ENCODE results near the gene CARD19. TPM values are rescaled to one million over a fixed set of nuclear protein-coding genes. Genes with fewer than 3 reads are reported as not detected.
"Not testable (repeated sequence)": the region's sequence is repeated elsewhere in the genome, so short reads cannot be mapped to it uniquely, and the experiment has no call there.

Gene CARD19
- total and polyA plus RNA-seq, 8 donors, result 16.9 to 43.0 (median 23.1) TPM

GRCh38 chr9:93115486-93116071 lies 19.6 kb downstream of the CARD19 start:
- no peak for TF ChIP-seq CTCF (IDR thresholded peaks at IDR 0.05)
- H3K9me3 ChIP-seq, result no peaks in the 10 kb centered on the region
- H3K27ac ChIP-seq, result peak overlapping the region in 1 of 2 donors; percentile 92
- ATAC-seq (no peak), DNase-seq (peak in 1 of 4 donors; percentile 31)
- H3K4me3 ChIP-seq, result no peak overlapping the region
- H3K4me1 ChIP-seq, result peaks cover 10 to 88% of the 10 kb centered on the region in 2 donors
- no peaks in the 10 kb centered on the region for H3K27me3 ChIP-seq
- H3K36me3 ChIP-seq, result peaks cover 0 to 36% of the 10 kb centered on the region in 2 donors
- intact Hi-C loops (cut with DNase I), result no loop called here

GRCh38 chr9:93116072-93116961 lies 20.3 kb downstream of the CARD19 start:
- H3K36me3 ChIP-seq, result peaks cover 0 to 36% of the 10 kb centered on the region in 2 donors
- peaks cover 10 to 88% of the 10 kb centered on the region in 2 donors for H3K4me1 ChIP-seq
- no peak overlapping the region for H3K4me3 ChIP-seq
- DNase-seq (peak in 3 of 4 donors; percentile 81 to 94 (median 94)), ATAC-seq (peak; percentile 68)
- H3K27ac ChIP-seq, result peak overlapping the region; percentile 79 to 92
- no peak for TF ChIP-seq CTCF (IDR thresholded peaks at IDR 0.05)
- intact Hi-C loops (cut with DNase I), result no loop called here
- no peaks in the 10 kb centered on the region for H3K27me3 ChIP-seq
- H3K9me3 ChIP-seq, result no peaks in the 10 kb centered on the region

- H3K9me3 ChIP-seq; intact Hi-C loops (cut with DNase I); H3K4me3 ChIP-seq; H3K27ac ChIP-seq; ATAC-seq; H3K27me3 ChIP-seq: not testable (repeated sequence)
- peak in 2 of 4 donors; percentile 4 to 26 for DNase-seq
- Histone ChIP-seq H3K4me1 (peaks cover 10 to 88% of the 10 kb centered on the region in 2 donors), H3K36me3 (peaks cover 0 to 36% of the 10 kb centered on the region in 2 donors)
Measured at GRCh38 chr9:93117521-93117920, 21.5 kb downstream of the CARD19 start.

GRCh38 chr9:93117924-93118862 lies 22.2 kb downstream of the CARD19 start:
- TF ChIP-seq CTCF (IDR thresholded peaks at IDR 0.05), result no peak
- Histone ChIP-seq H3K36me3 (peaks cover 0 to 36% of the 10 kb centered on the region in 2 donors), H3K4me1 (peaks cover 10 to 86% of the 10 kb centered on the region in 2 donors), H3K4me3 (no peak overlapping the region), H3K27me3 (no peaks in the 10 kb centered on the region), H3K9me3 (no peaks in the 10 kb centered on the region), H3K27ac (peak overlapping the region in 1 of 2 donors; percentile 93)
- ATAC-seq (no peak), DNase-seq (peak in 2 of 4 donors; percentile 26 to 49)
- intact Hi-C loops (cut with DNase I), result no loop called here
